ENCODE data around the gene PSTK. TPM values are rescaled to one million over a fixed set of nuclear protein-coding genes. Genes with fewer than 3 reads are reported as not detected.

The PSTK gene
- total RNA-seq, 2 experiments from 2014 or later, result 4.3 to 4.8 TPM

GRCh38 chr10:122949296-122949695, 30.9 kb upstream of the PSTK start:
- H3K4me3 Mint-ChIP-seq, result no peak overlapping the region
- H3K4me1 Mint-ChIP-seq (ENCODE audit: low read depth), result peaks cover 19% of the 10 kb centered on the region
- TF ChIP-seq CTCF (IDR thresholded peaks at IDR 0.05), result no peak
- H3K27me3 Mint-ChIP-seq, result no peaks in the 10 kb centered on the region
- POLR2A ChIA-PET, result interaction anchor here (1.1 kb wide), 1 partner anchor 59 kb away, joined by 3 read pairs; the partner anchor contains the start of genes ACADSB and IKZF5
- DNase-seq, result no peak
- CTCF ChIA-PET, result no interaction called here
- no peak for ATAC-seq
- no peak overlapping the region for H3K27ac Mint-ChIP-seq
- intact Hi-C loops (cut with micrococcal nuclease), result no loop called here
- H3K36me3 Mint-ChIP-seq (ENCODE audit: low read depth), result peaks cover 47% of the 10 kb centered on the region
- no peaks in the 10 kb centered on the region for H3K9me3 Mint-ChIP-seq

GRCh38 chr10:122953902-122954730, 26.1 kb upstream of the PSTK start, which contains the start of gene C10orf88:
TSS of gene C10orf88 (minus strand) at chr10:122954227. CDS start at chr10:122954178, 49 bp downstream.
- Mint-ChIP-seq H3K27ac (peak within 1 kb of the TSS; percentile 77), H3K4me3 (peak within 1 kb of the TSS; percentile 82), H3K4me1 (ENCODE audit: low read depth) (peaks cover 24% of the 10 kb centered on the region), H3K9me3 (no peaks in the 10 kb centered on the region), H3K27me3 (no peaks in the 10 kb centered on the region), H3K36me3 (ENCODE audit: low read depth) (peaks cover 30% of the 10 kb centered on the region)
- ChIA-PET CTCF (interaction anchor here (1.4 to 1.6 kb wide), 2 partner anchors 12 to 28 kb away, joined by 3 to 4 read pairs; no protein-coding TSS in a partner anchor), POLR2A (interaction anchor here (0.6 to 1.8 kb wide), 5 partner anchors 9 to 70 kb away, joined by 4 to 7 read pairs (median 6); partner anchors contain the start of genes ACADSB, IKZF5 and PSTK)
- intact Hi-C loops (cut with micrococcal nuclease), result loop anchor here (2.0 kb wide), 2 partner anchors 55 to 75 kb away; partner anchors contain the start of genes ACADSB, FAM24B and IKZF5
- TF ChIP-seq CTCF (IDR thresholded peaks at IDR 0.05), result no peak
- ATAC-seq (peak; percentile 97), DNase-seq (peak; percentile 97)

GRCh38 chr10:122954731-122955050, 25.5 kb upstream of the PSTK start:
- ATAC-seq (no peak), DNase-seq (no peak)
- Mint-ChIP-seq H3K4me1 (ENCODE audit: low read depth) (peaks cover 24% of the 10 kb centered on the region), H3K27me3 (no peaks in the 10 kb centered on the region), H3K4me3 (peak overlapping the region; percentile 82), H3K36me3 (ENCODE audit: low read depth) (peaks cover 24% of the 10 kb centered on the region), H3K27ac (peak overlapping the region; percentile 16), H3K9me3 (no peaks in the 10 kb centered on the region)
- POLR2A ChIA-PET, result interaction anchor here (1.4 to 1.8 kb wide), 3 partner anchors 24 to 54 kb away, joined by 6 to 7 read pairs (median 7); partner anchors contain the start of genes ACADSB, IKZF5 and PSTK
- no peak for TF ChIP-seq CTCF (IDR thresholded peaks at IDR 0.05)
- CTCF ChIA-PET, result interaction anchor here (1.6 kb wide), 1 partner anchor 11 kb away, joined by 3 read pairs; no protein-coding TSS in a partner anchor
- intact Hi-C loops (cut with micrococcal nuclease), result loop anchor here (2.0 kb wide), 2 partner anchors 54 to 76 kb away; partner anchors contain the start of genes ACADSB, FAM24B and IKZF5

- Mint-ChIP-seq H3K4me3 (no peak overlapping the region), H3K4me1 (ENCODE audit: low read depth) (peaks cover 20% of the 10 kb centered on the region), H3K27me3 (no peaks in the 10 kb centered on the region), H3K27ac (no peak overlapping the region), H3K9me3 (no peaks in the 10 kb centered on the region), H3K36me3 (ENCODE audit: low read depth) (peaks cover 17% of the 10 kb centered on the region)
- ChIA-PET CTCF (no interaction called here), POLR2A (interaction anchor here (0.6 to 1.4 kb wide), 3 partner anchors 24 to 545 kb away, joined by 3 read pairs; partner anchors contain the start of gene PSTK)
- DNase-seq (no peak), ATAC-seq (no peak)
- intact Hi-C loops (cut with micrococcal nuclease), result loop anchor here (2.0 kb wide), 2 partner anchors 53 to 77 kb away; partner anchors contain the start of genes ACADSB, FAM24B and IKZF5
- TF ChIP-seq CTCF (IDR thresholded peaks at IDR 0.05), result no peak
Observed at GRCh38 chr10:122955892-122956291, 24.3 kb upstream of the PSTK start.
